ENCODE measurements around the gene ADARB1. TPM values are rescaled to one million over a fixed set of nuclear protein-coding genes. Genes with fewer than 3 reads are reported as not detected.
A peak's percentile ranks its signal among the peaks of the same experiment; 100 is the strongest.

The ADARB1 gene
- total and polyA plus RNA-seq, 2 of the 4 experiments (the other 2 are of a cell fraction) = 39.8 to 47.3 TPM

DNA sequence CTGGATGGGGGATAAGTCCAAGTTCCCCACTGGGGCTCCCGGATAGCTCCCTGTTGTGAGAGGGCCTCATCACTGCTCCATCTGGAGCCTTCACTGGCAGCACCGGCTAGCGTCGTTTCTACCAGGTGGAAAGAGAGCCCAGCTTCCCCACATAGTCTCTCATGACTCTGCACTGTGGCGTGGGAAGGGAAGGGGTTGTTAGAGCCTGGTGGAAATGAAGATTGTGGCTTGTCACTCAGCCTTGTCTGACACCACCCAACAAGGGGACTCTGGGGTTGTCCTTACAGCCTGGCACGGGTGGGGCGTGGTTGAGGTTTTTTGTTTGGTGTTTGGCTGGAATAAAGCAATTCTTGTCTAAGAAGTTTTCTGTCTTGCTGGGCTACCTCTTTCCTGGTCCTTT, 94.6 kb downstream of the ADARB1 start:
- TF ChIP-seq MXI1 (IDR thresholded peaks at IDR 0.05; ENCODE audit: borderline replicate concordance, low read depth, low read length) (no peak), MAZ (IDR thresholded peaks at IDR 0.05; ENCODE audit: borderline replicate concordance, low read depth, low read length) (no peak)
- Histone ChIP-seq H3K9me3 (ENCODE audit: control insufficient read depth, insufficient read depth, low read length) (no peaks in the 10 kb centered on the region), H2AFZ (replicated peaks; ENCODE audit: low read length, poor library complexity) (no peak overlapping the region), H4K20me1 (ENCODE audit: insufficient read depth, low read length) (peaks cover 44% of the 10 kb centered on the region), H3K4me3 (ENCODE audit: insufficient read depth, low read depth, low read length) (no peak overlapping the region), H2AK5ac (ENCODE audit: low read depth, low read length) (peak overlapping the region; percentile 69; the same call in 1 of the 2 replicates), H3K36me3 (ENCODE audit: control insufficient read depth, insufficient read depth, low read length) (peaks cover 27% of the 10 kb centered on the region), H2AK9ac (replicated peaks; ENCODE audit: low read depth, low read length, poor library complexity) (peak overlapping the region; percentile 1), H2BK5ac (ENCODE audit: low read depth, low read length, poor library complexity, severe bottlenecking) (peak overlapping the region; percentile 43), H3K4me1 (ENCODE audit: control insufficient read depth, insufficient read depth, low read length) (peaks cover 27% of the 10 kb centered on the region), H3K4ac (ENCODE audit: low read depth, low read length) (peak overlapping the region; percentile 64), H3K23ac (ENCODE audit: low read depth, low read length) (peak overlapping the region; percentile 53; the same call in 1 of the 2 replicates), H3K27me3 (ENCODE audit: control insufficient read depth, insufficient read depth, low read length) (no peaks in the 10 kb centered on the region), H2BK120ac (ENCODE audit: low read depth, low read length) (peak overlapping the region; percentile 52; the same call in 1 of the 2 replicates), H4K91ac (ENCODE audit: insufficient read depth, low read depth, low read length) (peak overlapping the region; percentile 46; the same call in 1 of the 2 replicates), H3K56ac (ENCODE audit: extremely low read depth, insufficient read depth, low read length) (no peak overlapping the region), H3K9ac (ENCODE audit: low read depth, low read length) (no peak overlapping the region), H4K5ac (ENCODE audit: low read depth, low read length) (peak overlapping the region; percentile 44; the same call in 1 of the 2 replicates), H4K8ac (ENCODE audit: low read depth in 2 of 2, low read length in 2 of 2) (no peak overlapping the region), H3K14ac (replicated peaks; ENCODE audit: low read depth, low read length) (no peak overlapping the region), H3K18ac (ENCODE audit: low read depth, low read length) (peak overlapping the region; percentile 46; the same call in 1 of the 2 replicates), H3K27ac (ENCODE audit: insufficient read depth, low read length) (peak overlapping the region; percentile 28; the same call in 1 of the 2 replicates), H2BK20ac (ENCODE audit: low read depth, low read length) (peak overlapping the region; percentile 33; the same call in 1 of the 2 replicates), H3K4me2 (ENCODE audit: low read depth, low read length) (no peak overlapping the region), H2BK15ac (ENCODE audit: low read depth, low read length) (no peak overlapping the region), H3K9me1 (ENCODE audit: insufficient read depth, low read length) (peaks cover 32% of the 10 kb centered on the region), H3K79me1 (ENCODE audit: low read depth in 1 of 2, low read length in 2 of 2) (peaks cover 45 to 76% of the 10 kb centered on the region in 2 experiments)
- ChIA-PET CTCF (no interaction called here), POLR2A (ENCODE audit: unreplicated experiment) (no interaction called here)
- intact Hi-C loops (cut with micrococcal nuclease) = no loop called here
- dilution Hi-C loops (cut with HindIII; ENCODE audit: low sequenced_read_pairs, unreplicated experiment) = no loop called here
- DNase-seq (no peak), ATAC-seq (ENCODE audit: low read depth) (no peak)
- BruUV-seq (replicated peaks) = no TSS peak
- in situ Hi-C loops (cut with MboI; ENCODE audit: low sequenced_read_pairs) = no loop called here
- WGBS, 2 experiments (ENCODE audit: extremely low coverage in 2 of 2, insufficient read length in 1 of 2) = 83% methylated on average over 2 of the region's 7 CpGs; no CpG with 5 or more reads in 1 of the 2 experiments

Data from IMR-90 (cell line).